Measurements from ENCODE around the gene TAS1R1.
A peak's percentile ranks its signal among the peaks of the same experiment; 100 is the strongest.

TAS1R1 gene

DNA sequence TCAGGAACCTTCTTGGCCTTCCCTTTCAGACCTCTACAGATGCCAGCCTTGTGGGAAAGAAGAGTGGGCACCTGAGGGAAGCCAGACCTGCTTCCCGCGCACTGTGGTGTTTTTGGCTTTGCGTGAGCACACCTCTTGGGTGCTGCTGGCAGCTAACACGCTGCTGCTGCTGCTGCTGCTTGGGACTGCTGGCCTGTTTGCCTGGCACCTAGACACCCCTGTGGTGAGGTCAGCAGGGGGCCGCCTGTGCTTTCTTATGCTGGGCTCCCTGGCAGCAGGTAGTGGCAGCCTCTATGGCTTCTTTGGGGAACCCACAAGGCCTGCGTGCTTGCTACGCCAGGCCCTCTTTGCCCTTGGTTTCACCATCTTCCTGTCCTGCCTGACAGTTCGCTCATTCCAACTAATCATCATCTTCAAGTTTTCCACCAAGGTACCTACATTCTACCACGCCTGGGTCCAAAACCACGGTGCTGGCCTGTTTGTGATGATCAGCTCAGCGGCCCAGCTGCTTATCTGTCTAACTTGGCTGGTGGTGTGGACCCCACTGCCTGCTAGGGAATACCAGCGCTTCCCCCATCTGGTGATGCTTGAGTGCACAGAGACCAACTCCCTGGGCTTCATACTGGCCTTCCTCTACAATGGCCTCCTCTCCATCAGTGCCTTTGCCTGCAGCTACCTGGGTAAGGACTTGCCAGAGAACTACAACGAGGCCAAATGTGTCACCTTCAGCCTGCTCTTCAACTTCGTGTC, 23.7 kb downstream of the TAS1R1 start:
- Histone ChIP-seq H3K27ac (peak overlapping the region; percentile 88), H3K36me3 (peaks cover 27% of the 10 kb centered on the region), H3K9me3 (ENCODE audit: severe bottlenecking) (no peaks in the 10 kb centered on the region), H3K27me3 (ENCODE audit: insufficient read depth, low read depth, severe bottlenecking) (no peaks in the 10 kb centered on the region), H3K4me3 (ENCODE audit: low read depth, low read length) (peak overlapping the region; percentile 81)
- TF ChIP-seq, protein P1, sequence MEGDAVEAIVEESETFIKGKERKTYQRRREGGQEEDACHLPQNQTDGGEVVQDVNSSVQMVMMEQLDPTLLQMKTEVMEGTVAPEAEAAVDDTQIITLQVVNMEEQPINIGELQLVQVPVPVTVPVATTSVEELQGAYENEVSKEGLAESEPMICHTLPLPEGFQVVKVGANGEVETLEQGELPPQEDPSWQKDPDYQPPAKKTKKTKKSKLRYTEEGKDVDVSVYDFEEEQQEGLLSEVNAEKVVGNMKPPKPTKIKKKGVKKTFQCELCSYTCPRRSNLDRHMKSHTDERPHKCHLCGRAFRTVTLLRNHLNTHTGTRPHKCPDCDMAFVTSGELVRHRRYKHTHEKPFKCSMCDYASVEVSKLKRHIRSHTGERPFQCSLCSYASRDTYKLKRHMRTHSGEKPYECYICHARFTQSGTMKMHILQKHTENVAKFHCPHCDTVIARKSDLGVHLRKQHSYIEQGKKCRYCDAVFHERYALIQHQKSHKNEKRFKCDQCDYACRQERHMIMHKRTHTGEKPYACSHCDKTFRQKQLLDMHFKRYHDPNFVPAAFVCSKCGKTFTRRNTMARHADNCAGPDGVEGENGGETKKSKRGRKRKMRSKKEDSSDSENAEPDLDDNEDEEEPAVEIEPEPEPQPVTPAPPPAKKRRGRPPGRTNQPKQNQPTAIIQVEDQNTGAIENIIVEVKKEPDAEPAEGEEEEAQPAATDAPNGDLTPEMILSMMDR (IDR thresholded peaks at IDR 0.05; ENCODE audit: low read depth, low read length) = no peak
- DNase-seq = no peak

DNA sequence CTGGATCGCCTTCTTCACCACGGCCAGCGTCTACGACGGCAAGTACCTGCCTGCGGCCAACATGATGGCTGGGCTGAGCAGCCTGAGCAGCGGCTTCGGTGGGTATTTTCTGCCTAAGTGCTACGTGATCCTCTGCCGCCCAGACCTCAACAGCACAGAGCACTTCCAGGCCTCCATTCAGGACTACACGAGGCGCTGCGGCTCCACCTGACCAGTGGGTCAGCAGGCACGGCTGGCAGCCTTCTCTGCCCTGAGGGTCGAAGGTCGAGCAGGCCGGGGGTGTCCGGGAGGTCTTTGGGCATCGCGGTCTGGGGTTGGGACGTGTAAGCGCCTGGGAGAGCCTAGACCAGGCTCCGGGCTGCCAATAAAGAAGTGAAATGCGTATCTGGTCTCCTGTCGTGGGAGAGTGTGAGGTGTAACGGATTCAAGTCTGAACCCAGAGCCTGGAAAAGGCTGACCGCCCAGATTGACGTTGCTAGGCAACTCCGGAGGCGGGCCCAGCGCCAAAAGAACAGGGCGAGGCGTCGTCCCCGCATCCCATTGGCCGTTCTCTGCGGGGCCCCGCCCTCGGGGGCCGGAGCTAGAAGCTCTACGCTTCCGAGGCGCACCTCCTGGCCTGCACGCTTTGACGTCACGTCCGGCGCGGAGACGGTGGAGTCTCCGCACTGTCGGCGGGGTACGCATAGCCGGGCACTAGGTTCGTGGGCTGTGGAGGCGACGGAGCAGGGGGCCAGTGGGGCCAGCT, 24.4 kb downstream of the TAS1R1 start, which contains the start of gene ZBTB48:
Gene ZBTB48, plus strand, starts transcription at position 621 of the 745 bp plus-strand sequence. CDS start 616 bp downstream, outside the sequence.
- DNase-seq = peak; percentile 99
- Histone ChIP-seq H3K9me3 (ENCODE audit: severe bottlenecking) (no peaks in the 10 kb centered on the region), H3K27ac (peak within 1 kb of the TSS; percentile 88), H3K27me3 (ENCODE audit: insufficient read depth, low read depth, severe bottlenecking) (no peaks in the 10 kb centered on the region), H3K4me3 (ENCODE audit: low read depth, low read length) (peak within 1 kb of the TSS; percentile 81), H3K36me3 (peaks cover 29% of the 10 kb centered on the region)
- TF ChIP-seq, protein P1 (IDR thresholded peaks at IDR 0.05; ENCODE audit: low read depth, low read length) = no peak

DNA sequence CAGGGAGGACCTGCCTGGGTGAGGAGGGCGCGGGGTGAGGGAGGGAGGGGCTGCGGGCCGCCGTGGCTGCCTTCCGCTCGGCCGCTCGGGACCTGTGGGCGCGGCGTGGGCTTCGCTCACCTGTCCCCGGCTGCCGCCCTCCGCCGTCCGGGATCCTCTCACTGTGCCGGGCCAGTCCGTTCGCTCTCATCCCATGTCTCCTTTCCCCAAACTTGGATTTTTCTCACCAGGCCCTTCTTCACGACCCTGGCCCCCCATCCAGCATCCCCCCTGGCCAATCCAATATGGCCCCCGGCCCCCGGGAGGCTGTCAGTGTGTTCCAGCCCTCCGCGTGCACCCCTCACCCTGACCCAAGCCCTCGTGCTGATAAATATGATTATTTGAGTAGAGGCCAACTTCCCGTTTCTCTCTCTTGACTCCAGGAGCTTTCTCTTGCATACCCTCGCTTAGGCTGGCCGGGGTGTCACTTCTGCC, 25.0 kb downstream of the TAS1R1 start:
- Histone ChIP-seq H3K4me3 (ENCODE audit: low read depth, low read length) (peak overlapping the region; percentile 81), H3K9me3 (ENCODE audit: severe bottlenecking) (no peaks in the 10 kb centered on the region), H3K36me3 (peaks cover 29% of the 10 kb centered on the region), H3K27me3 (ENCODE audit: insufficient read depth, low read depth, severe bottlenecking) (no peaks in the 10 kb centered on the region), H3K27ac (peak overlapping the region; percentile 88)
- no peak for DNase-seq
- TF ChIP-seq, protein P1 (IDR thresholded peaks at IDR 0.05; ENCODE audit: low read depth, low read length) = no peak

DNA sequence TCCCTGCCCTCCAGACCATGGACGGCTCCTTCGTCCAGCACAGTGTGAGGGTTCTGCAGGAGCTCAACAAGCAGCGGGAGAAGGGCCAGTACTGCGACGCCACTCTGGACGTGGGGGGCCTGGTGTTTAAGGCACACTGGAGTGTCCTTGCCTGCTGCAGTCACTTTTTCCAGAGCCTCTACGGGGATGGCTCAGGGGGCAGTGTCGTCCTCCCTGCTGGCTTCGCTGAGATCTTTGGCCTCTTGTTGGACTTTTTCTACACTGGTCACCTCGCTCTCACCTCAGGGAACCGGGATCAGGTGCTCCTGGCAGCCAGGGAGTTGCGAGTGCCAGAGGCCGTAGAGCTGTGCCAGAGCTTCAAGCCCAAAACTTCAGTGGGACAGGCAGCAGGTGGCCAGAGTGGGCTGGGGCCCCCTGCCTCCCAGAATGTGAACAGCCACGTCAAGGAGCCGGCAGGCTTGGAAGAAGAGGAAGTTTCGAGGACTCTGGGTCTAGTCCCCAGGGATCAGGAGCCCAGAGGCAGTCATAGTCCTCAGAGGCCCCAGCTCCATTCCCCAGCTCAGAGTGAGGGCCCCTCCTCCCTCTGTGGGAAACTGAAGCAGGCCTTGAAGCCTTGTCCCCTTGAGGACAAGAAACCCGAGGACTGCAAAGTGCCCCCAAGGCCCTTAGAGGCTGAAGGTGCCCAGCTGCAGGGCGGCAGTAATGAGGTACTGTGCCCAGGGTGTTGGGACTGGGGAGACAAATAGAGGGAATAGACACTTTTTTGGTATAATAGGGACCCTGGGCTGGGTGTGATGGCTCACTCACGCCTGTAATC, 25.7 kb downstream of the TAS1R1 start:
- H3K4me3 ChIP-seq (ENCODE audit: low read depth, low read length) = peak overlapping the region; percentile 81
- H3K9me3 ChIP-seq (ENCODE audit: severe bottlenecking) = no peaks in the 10 kb centered on the region
- peak overlapping the region; percentile 88 for H3K27ac ChIP-seq
- peaks cover 29% of the 10 kb centered on the region for H3K36me3 ChIP-seq
- H3K27me3 ChIP-seq (ENCODE audit: insufficient read depth, low read depth, severe bottlenecking) = no peaks in the 10 kb centered on the region
- TF ChIP-seq, protein P1 (IDR thresholded peaks at IDR 0.05; ENCODE audit: low read depth, low read length) = 0 out of 2 replicates have a peak, but pooled peaks have one; percentile 3
- no peak for DNase-seq

DNA sequence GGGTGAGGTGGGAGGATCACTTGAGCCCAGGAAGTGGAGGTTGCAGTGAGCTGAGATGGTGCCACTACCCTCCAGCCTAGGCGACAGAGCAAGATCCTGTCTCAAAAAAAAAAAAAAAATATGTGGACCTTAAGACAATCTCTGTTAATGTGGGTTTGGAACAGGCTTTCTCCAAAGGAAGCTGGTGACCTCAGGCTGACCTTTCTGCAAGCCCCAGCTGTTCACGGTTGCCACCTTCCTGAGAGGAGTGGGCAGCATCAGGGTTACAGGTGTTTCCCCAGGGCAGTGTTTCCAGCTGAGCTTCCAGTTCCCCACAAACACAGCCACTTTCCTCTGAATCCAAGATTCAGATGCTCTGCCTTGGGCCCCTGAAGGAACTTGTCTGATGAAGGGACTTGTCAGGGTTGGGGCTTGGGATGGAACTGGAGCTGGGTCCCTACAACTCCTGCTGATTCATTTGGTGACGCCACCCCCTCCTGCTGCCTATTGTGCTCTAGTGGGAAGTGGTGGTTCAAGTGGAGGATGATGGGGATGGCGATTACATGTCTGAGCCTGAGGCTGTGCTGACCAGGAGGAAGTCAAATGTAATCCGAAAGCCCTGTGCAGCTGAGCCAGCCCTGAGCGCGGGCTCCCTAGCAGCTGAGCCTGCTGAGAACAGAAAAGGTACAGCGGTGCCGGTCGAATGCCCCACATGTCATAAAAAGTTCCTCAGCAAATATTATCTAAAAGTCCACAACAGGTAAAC, 26.6 kb downstream of the TAS1R1 start:
- TF ChIP-seq, protein P1 (IDR thresholded peaks at IDR 0.05; ENCODE audit: low read depth, low read length) = no peak
- no peak for DNase-seq
- Histone ChIP-seq H3K27ac (no peak overlapping the region; the same call in 1 of the 2 replicates), H3K4me3 (ENCODE audit: low read depth, low read length) (no peak overlapping the region), H3K36me3 (peaks cover 30% of the 10 kb centered on the region), H3K27me3 (ENCODE audit: insufficient read depth, low read depth, severe bottlenecking) (no peaks in the 10 kb centered on the region), H3K9me3 (ENCODE audit: severe bottlenecking) (no peaks in the 10 kb centered on the region)
